GF-D8 (cell line): Measurements from ENCODE around the gene ALOXE3.
"Not testable (repeated sequence)": the region's sequence is repeated elsewhere in the genome, so short reads cannot be mapped to it uniquely, and the experiment has no call there.

ENCODE experiments used
- DNase-seq: peaks from one replicate; lab custom pipeline; 2025; lab: John Stamatoyannopoulos, UW

Gene ALOXE3

GRCh38 chr17:8071496-8071895 is 46.8 kb downstream of the ALOXE3 start:
- DNase-seq: no peak

GRCh38 chr17:8069587-8069860 is 48.8 kb downstream of the ALOXE3 start:
- no peak for DNase-seq

- peak; percentile 2 for DNase-seq
These were observed 49.4 kb downstream of the ALOXE3 start for GRCh38 chr17:8068736-8069586.

DNA sequence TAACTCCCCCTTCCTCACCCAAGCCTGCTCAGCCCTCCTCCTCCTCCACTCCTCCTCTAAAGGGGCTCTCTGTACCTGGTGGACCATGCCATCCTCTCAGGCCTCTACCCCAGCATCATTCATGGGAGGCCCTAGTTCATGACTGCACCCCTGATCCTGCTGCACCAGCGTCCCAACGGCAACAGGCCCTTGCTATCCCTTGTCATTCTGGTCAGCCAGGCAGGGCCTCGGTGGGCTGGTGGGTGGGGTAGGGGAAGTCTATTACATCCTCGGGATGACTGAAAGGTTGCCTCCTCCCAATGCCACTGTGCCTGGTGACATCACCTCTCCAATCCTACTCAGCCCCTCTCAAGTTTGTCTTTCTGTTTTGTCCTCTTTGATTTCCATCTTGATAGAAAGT is 50.5 kb downstream of the ALOXE3 start:
- no peak for DNase-seq

GRCh38 chr17:8066841-8067775 is 51.2 kb downstream of the ALOXE3 start:
- no peak for DNase-seq

DNA sequence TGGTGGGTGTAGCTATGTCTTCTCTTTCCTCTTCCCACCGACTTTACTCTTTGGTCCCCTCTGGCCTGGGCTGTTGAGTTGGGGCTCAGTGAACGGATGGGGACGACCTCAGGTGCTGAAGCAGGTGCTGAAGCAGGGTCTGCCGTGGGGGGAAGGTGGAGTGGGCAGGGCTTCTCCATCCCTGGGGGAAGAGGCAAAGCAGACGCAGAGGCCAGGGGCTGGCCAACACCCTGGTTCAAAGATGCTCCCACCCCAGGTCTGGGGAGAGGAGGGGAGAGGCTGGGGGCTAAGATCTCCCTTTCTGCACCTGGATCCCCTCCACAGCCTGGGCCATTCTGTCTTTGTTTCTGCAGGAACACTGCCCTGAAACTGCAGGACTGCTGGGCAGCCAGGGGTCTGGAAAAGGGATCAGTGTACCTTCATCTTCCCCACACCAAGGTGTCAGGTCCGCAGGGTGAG is 53.7 kb downstream of the ALOXE3 start:
- DNase-seq: no peak

DNA sequence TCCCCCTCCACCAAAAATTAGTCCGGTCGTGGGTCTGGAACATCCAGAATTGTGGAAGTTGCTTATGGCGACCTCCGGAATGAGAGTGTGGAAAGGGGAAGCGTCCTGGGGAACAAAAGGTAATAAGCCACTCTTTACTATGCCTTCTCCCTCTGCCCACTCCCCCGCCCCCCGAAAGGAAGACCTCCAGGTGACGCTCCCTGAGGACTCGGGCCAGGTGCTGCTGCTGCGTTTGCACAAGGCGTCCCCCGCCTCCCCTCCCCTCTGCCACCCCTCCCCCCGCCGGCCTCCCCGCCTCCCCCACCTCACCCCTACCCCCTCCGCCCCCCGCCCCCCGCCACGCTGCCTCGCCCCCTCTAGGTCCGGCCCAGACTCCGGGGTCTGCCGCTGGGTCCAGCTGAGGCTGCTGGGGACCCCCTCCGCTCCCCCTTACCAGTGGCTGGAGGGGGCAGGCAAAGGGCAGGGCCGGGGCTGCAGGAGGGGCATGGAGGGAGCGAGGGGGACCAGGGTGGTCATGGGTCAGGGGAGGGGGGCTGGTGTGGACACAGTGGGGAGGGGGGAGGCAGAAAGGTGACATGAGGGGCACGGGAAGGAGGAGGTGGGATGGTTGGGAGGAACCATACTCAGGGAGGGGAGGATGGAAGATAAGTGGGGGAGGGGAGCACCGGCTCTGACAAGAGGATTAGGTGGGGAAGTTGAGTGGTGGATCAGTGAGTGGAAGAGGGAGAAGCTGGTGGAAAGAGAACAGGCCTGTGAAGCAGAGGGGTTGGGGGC is 54.4 kb downstream of the ALOXE3 start:
- DNase-seq: no peak

DNA sequence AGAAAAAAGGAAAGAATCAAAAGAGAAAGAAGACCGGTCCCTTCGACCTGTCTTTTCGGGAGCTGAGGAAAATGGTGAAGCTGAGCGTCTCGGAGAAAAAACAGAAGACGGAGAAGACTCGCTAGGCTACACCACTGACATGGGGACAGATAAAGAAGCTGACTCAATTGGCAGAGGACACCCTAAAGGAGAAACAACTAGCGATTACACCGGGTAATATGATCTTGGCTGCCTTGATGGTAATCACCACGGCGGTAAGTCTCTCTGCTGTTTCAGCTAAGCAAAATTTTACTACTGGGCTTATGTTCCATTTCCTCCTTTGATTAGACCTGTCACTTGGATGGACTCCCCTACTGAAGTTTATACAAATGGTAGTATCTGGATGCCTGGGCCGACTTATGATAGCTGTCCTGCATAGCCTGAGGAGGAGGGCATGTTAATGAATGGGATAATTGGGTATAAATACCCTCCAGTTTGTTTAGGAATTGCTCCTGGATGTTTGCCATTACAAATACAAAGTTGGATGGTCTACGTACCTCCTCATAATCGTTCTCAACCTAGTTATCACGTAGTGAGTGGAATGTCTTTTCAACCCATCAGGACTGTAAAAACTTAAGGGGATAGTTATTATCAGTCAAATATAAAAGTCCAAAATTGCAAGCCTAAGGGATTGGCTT is 55.4 kb downstream of the ALOXE3 start:
- DNase-seq: no peak

GRCh38 chr17:8062435-8062806 is 55.9 kb downstream of the ALOXE3 start:
- DNase-seq: no peak

DNA sequence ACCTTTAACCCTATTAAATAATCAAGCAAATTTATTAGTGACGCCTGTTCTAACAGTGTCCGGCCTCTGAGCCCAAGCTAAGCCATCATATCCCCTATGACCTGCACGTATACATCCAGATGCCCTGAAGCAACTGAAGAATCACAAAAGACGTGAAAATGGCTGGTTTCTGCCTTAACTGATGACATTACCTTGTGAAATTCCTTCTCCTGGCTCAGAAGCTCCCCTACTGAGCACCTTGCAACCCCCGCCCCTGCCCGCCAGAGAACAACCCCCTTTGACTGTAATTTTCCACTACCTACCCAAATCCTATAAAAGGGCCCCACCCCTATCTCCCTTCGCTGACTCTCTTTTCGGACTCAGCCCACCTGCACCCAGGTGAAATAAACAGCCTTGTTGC is 56.5 kb downstream of the ALOXE3 start:
- DNase-seq: not testable (repeated sequence)

DNA sequence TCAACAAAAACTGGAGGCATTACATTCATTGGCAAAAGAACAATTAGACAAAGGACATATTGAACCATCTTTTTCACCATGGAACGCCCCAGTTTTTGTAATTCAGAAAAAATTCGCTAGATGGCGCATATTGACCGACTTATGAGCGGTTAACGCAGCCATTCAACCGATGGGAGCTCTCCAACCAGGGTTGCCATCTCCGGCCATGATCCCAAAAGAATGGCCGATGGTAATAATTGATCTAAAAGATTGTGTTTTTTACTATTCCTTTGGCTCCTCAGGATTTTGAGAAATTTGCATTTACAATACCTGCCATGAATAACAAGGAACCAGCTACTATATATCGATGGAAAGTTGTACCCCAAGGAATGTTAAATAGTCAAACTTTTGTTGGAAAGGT is 58.0 kb downstream of the ALOXE3 start:
- DNase-seq: no peak

DNA sequence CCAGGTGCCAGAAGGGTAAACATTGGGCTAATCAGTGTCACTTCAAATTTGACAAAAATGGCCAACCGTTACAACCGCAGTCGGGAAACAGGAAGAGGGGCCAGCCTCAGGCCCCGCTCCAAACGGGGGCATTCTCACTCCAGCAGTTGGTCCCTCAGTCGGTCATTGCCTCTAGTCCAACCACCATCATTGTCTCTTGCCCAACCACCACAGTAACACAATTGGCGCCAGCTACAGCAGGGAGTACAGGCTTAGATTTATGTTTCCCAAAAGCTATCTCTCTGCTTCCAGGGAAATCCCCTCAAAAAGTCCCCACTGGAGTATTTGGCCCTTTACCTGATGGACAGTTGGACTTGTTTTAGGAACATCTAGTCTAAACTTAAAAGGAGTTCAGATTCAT is 59.2 kb downstream of the ALOXE3 start:
- no peak for DNase-seq

DNA sequence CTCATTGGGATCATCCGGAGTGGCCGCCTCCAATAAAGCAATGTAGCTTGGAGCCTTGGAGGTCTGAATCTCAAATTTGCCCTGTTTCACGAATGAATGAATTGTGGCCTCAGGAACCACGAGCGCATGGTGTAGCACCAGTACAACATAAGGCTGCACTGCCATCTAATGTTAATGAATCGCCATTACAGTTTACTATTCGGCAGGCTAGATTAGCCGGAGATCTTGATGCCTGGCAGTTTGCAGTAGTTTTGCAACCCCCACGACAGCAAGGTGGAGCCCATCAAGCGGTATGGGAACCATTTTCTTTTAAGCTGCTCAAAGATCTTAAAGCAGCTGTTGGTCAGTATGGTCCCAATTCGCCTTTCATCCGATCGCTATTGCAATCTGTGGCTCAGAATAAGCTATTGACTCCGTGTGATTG is 60.6 kb downstream of the ALOXE3 start:
- DNase-seq: peak; percentile 42

DNA sequence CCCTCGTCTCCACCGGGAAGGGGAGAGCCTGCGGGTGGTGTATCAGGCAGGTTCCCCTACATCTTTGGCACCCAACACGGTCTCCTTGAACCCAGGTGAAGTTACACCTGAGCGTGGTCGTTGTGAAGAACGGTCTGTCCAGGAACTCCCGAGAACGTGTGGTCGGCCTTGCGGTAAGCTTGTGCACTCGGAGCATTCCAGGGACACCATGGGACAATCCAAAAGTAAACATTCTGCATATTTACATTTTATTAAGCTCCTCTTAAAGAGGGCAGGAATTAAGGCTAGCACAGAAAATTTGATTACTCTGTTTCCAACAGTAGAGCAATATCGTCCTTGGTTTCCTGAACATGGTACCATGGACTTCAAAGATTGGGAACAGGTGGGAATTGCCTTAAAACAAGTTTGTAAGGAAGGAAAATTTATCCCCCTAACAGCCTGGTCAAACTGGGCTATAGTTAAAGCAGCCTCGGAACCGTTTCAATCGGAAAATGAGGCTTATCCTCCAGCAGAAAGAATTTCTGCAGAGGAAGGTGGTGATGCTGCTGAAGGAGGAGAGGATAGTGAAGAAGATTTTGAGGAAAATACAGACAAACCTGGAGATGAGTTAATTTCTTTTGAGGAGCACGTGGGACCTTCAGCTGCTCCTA is 61.2 kb downstream of the ALOXE3 start:
- DNase-seq: no peak

- DNase-seq: peak; percentile 84
These were observed 61.9 kb downstream of the ALOXE3 start for GRCh38 chr17:8056232-8056975.

- no peak for DNase-seq
These were observed 62.5 kb downstream of the ALOXE3 start for GRCh38 chr17:8055851-8056231.

- DNase-seq: no peak
These were observed 64.7 kb downstream of the ALOXE3 start for GRCh38 chr17:8053600-8053999.

DNA sequence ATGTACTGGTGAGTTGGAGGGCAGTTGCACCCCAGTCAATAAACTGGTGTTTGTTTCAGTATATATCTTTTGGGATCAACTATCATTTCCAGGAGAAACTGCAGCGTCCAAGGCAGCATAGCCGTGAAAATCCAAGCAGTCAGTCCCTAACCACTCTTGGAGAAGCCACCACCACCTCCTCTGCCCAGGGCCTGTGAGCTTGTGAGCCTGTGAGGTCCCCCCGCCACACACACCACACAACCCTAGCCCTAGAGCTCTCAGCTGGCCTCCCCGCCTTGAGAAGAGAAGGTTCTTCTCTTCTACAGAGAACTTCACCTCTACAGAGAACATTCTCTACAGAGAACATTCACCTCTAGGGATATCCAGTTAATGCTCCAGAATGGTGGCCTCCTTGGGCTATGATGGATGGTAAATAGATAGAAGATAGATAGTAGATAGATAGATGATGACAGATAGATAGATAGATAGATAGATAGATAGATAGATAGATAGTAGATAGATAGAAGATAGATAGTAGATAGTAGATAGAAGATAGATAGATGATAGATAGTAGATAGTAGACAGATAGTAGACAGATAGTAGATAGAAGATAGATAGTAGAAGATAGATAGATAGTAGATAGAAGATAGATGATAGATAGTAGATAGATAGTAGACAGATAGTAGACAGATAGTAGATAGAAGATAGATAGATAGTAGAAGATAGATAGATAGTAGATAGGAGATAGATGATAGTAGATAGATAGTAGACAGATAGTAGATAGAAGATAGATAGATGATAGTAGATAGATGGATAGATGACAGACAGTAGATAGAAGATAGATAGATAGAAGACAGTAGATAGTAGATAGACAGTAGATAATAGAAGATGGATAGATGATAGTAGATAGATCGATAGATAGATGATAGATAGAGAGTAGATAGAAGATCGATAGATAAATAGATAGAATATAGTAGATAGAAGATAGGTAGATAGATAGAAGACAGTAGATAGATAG is 65.8 kb downstream of the ALOXE3 start:
- DNase-seq: no peak

DNA sequence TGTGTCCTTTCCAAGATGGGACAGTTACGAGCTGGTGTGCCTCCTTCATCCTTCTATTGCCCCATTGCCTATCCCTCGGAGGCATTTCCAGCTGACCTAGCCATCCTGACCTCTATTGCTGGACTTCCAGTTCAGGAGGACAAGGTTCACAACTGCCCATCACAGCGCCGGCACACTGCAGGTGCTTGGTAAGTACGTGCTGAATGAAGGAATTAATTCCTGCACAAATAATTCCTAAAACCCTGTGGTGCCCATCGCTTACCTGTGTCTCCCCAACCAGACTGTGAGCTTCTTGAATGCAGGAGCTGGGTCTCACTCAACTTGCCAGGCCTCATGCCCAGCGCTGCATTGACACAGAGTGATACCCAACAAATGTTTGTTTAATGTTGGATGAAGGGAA is 66.5 kb downstream of the ALOXE3 start:
- no peak for DNase-seq
